HG03565 (cell line): ENCODE measurements around the gene PWWP2B.
"Not testable (repeated sequence)": the region's sequence is repeated elsewhere in the genome, so short reads cannot be mapped to it uniquely, and the experiment has no call there.

Experiments
- ATAC-seq: cut with Tn5 transposase; IDR thresholded peaks from one replicate; pipeline ENCODE4 v1.9.1; 2021; ENCODE audit warnings: mild to moderate bottlenecking, moderate library complexity; ENCODE audit not compliant: unreplicated experiment

Gene PWWP2B

DNA sequence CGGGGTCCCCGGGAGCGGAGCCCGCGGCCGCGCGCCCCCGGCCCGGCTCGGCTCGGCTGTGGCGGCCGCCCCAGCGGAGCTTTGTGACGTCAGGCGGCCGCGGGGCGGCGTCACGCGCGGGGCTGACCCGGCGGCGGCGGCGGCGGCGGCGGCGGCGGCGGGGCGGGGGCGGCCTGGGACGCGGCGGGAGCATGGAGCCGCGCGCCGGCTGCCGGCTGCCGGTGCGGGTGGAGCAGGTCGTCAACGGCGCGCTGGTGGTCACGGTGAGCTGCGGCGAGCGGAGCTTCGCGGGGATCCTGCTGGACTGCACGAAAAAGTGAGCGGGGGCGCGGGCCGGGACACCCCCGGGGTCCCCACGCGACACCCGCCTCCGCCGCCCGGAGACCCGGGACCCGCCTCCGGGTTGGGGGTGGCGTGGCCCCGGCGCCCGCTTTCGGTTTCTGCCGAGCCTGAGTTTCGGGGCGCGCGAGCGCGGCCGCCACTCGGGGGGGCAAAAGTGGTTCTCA is at the start of gene PWWP2B:
PWWP2B (plus strand) TSS at position 165 of the 506 bp plus-strand sequence; CDS start at position 192, 27 bp downstream.
- ATAC-seq, result no peak

GRCh38 chr10:132347211-132347930 is 49.6 kb upstream of the PWWP2B start:
- ATAC-seq, result no peak

DNA sequence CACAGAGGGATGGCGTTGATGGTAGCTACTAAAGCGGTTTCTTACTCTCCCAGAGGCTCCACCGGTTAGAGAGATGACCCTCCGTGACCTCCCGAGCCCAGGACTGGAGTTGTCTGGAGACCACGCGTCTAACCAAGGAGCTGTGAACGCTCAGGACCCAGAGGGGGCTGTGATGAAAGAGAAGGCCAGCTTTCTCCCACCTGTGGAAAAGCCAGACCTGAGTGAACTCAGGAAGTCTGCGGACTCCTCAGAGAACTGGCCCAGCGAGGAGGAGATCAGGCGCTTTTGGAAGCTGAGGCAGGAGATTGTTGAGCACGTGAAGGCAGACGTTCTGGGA is 49.1 kb upstream of the PWWP2B start:
- no peak for ATAC-seq

GRCh38 chr10:132349766-132350165 is 47.2 kb upstream of the PWWP2B start:
- no peak for ATAC-seq

- ATAC-seq, result no peak
Observed at GRCh38 chr10:132350391-132350790, 46.6 kb upstream of the PWWP2B start.

DNA sequence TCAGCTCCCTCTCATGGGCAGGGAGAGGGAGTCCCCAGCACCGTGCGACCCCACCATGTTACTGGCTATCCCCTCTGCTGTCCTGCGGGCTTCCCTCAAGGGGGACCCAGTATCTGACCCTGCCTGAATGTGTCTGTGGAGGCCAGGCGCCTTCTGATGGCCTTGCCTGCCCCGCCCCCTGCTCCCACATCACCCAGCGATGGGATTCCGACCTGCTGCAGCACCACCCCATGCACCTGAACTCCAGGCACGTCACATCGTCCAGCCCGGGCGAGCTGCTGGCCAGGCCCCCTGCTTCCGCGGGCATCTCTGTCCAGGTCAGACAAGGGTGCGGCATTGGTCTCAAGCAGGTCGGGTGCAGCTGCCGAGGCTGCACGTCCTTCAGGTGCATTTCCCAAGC is 46.1 kb upstream of the PWWP2B start:
- no peak for ATAC-seq

DNA sequence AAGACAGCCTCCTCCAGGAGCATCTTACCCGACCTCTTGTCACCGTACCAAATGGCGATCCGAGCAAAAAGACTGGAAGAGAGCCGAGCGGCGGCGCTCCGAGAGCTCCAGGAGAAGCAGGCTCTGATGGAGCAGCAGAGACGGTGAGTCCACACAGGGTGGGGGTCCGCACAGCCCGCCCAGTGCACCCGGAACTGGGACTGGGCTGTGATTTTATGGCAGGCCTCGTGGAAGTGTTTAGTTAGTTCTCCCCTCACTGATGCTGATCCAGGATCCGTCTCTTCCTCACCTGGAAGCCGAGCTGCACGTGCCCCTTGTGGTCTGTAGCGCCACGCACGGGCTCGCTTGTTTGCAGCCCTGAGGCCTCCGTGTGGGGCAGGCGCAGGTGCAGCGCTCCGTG is 45.4 kb upstream of the PWWP2B start:
- no peak for ATAC-seq

DNA sequence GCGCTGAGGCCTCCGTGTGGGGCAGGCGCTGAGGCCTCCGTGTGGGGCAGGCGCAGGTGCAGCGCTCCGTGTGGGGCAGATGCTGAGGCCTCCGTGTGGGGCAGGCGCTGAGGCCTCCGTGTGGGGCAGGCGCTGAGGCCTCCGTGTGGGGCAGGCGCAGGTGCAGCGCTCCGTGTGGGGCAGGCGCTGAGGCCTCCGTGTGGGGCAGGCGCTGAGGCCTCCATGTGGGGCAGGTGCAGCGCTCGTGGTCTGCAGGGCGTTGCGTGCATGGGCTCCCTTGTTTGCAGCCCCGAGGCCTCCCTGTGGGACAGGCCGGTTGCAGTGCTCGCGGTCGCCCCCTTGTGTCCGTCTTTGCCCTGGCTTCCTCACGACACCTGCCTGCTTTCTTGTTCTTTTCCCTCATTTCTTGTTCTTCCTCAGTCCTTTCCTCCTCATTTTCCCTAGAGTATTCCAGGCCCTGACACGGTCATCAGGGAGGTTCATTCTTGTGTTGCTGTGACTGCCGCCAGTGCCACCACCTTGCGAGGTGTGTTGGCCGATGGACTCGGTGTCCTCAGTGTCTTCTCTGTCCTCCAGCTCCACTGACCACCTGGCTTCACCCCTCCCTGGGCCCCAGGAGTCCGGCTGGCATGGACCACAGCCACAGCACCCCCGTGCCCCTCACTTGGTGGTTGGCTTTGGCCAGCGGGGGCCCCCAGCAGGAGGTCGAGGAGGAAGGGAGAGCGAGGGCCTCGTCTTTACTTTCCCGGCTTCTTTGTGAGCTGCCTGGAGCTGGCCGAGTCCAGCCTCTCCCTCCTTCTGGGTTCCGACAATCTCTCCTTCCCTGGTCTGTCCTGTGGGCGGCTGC is 44.3 kb upstream of the PWWP2B start:
- ATAC-seq, result not testable (repeated sequence)

GRCh38 chr10:132353456-132354355 is 43.3 kb upstream of the PWWP2B start:
- no peak for ATAC-seq

DNA sequence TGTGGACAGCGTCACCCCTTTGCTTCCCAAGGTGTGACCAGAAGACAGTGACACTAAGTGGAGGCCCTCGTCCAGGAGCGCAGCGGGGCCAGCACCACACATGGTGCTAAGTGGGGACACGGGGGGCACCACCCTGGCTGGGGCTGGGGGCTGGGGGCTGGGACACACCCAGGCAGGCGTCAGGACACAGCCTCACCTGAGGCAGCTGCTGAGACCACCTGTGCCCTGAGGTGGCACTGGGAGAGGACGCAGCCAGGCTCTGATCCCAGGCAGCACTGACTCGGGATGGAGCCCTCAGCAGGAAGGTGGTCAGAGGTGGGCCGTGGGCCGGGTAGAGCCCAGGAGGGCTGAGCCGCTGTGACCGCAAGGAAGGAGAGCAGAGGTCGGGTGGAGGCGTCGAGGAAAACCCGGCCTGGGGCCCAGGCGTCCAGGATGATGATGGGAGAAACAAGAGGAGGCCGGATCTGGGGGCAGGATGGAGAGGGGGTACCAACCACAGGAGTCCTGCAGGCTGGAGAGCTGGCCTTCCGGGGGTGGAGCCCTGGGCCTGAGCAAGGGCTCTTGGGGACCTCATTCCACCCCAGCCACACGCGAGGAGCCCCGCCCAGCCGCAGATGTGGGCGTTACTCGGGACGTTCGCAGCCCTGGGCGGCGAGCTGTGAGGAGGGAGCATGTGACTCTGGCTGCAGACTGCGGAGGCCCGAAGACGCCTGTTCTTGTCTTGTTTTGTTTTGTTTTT is 42.5 kb upstream of the PWWP2B start:
- ATAC-seq, result no peak

DNA sequence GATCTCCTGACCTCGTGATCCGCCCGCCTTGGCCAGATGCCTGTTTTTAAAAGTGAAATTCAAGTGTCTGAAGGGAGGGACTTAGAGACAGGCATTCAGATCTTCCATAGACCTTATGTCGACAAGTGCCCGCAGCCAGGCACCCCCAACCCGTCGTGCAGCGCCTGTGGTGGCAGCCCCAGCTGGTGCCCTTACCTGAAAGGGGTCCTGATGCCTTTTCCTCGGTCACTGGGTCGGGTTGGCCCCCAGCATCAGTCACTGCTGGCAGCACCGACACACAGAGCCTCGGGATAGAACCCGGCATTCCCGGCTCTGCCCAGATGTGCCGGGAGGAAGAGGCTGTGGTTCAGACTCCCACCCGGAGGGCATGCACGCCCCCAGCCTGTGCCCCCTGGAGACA is 41.7 kb upstream of the PWWP2B start:
- no peak for ATAC-seq

GRCh38 chr10:132355754-132356153 is 41.2 kb upstream of the PWWP2B start:
- ATAC-seq, result no peak

DNA sequence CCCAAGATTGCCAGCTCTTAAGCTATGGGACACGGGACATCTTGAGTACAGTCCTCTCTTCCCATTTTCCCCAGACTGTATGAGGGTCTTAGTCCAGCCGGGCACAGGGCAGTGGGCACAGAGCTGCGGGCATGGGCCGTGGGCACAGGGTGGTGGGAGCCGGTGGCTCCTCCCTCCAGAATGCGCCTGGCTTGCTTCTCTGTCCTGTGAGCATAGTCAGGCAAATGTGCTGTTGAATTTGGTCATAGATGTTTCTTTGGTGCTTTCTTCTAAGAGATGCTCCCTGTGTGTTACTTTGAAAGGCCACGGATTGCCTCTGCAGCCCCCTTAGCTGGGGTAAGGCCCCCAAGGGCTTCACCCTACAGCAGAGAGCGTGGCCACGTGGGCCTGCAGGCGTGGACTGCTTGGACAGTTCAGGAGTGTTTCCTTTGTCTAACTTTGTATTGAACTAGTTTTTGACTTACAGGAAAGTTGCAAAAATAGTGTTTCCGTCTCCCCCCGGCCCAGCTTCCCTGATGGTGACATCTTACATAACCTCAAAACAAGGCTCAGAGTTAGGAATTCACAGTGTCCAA is 40.3 kb upstream of the PWWP2B start:
- ATAC-seq, result no peak

GRCh38 chr10:132357286-132358058 is 39.5 kb upstream of the PWWP2B start:
- no peak for ATAC-seq

- no peak for ATAC-seq
Observed at GRCh38 chr10:132359305-132360040, 37.5 kb upstream of the PWWP2B start.

- no peak for ATAC-seq
Observed at GRCh38 chr10:132360766-132361447, 36.1 kb upstream of the PWWP2B start.

DNA sequence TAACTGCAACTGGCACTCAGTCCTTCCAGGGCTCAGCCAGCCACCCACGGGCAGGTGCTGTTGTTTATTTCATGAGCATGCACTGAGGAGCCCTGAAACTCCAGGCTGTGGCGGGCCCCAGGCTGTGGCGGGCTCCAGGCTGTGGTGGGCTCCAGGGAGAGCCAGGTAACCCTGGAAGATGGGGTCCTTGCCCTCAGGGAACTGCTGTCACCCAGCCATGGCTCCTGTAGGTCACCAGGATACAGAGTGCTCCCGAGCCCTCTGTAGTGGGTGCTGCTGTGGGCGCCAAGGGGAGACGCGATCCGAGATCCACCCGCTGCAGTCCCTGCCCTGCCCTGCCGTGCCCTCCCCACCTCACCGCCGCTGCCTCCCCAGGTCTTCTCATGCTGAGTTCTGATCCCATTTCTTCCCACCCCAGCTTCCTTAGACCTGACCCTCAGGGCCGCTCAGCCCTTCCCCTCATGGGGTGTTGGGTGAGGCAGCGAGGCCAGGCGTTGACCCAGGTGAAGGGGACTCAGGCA is 35.4 kb upstream of the PWWP2B start:
- ATAC-seq, result no peak

- no peak for ATAC-seq
Observed at GRCh38 chr10:132362151-132362611, 34.8 kb upstream of the PWWP2B start.
